GM10266 (cell line): Measurements from ENCODE around the gene ASPRV1.

ENCODE experiments used
- DNase-seq: peaks from one replicate; pipeline ENCODE4 v3.0.0; 2012; ENCODE audit errors: extremely low spot score
- TF ChIP-seq, protein P1 (sequence below): IDR thresholded peaks from 2 replicates; pipeline ENCODE4 v1.5.1; 2012; ENCODE audit warnings: mild to moderate bottlenecking, low read depth; ENCODE audit not compliant: control insufficient read depth, insufficient read depth; ENCODE audit errors: missing control alignments

ASPRV1 gene

DNA sequence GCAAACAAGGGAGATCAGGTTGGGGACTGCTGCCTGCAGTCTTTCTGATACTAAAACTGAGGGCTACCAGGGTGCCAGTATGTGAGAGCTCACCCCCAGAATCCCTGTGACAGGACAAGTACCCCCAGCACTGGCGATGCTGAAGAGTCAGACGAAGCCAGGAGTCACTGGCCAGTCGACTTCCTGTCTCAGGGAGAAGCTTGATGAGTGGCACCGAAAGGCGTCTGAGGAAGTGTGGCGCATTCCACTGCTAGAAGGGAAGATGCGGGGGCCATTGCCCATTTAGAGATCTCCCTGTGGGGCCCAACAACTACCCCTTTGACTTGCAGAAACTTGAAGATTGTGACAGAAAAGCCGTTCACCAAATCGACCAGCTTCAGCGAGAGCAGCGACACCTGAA lies 24.5 kb downstream of the ASPRV1 start:
- no peak for DNase-seq
- TF ChIP-seq, protein P1, sequence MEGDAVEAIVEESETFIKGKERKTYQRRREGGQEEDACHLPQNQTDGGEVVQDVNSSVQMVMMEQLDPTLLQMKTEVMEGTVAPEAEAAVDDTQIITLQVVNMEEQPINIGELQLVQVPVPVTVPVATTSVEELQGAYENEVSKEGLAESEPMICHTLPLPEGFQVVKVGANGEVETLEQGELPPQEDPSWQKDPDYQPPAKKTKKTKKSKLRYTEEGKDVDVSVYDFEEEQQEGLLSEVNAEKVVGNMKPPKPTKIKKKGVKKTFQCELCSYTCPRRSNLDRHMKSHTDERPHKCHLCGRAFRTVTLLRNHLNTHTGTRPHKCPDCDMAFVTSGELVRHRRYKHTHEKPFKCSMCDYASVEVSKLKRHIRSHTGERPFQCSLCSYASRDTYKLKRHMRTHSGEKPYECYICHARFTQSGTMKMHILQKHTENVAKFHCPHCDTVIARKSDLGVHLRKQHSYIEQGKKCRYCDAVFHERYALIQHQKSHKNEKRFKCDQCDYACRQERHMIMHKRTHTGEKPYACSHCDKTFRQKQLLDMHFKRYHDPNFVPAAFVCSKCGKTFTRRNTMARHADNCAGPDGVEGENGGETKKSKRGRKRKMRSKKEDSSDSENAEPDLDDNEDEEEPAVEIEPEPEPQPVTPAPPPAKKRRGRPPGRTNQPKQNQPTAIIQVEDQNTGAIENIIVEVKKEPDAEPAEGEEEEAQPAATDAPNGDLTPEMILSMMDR = no peak

DNA sequence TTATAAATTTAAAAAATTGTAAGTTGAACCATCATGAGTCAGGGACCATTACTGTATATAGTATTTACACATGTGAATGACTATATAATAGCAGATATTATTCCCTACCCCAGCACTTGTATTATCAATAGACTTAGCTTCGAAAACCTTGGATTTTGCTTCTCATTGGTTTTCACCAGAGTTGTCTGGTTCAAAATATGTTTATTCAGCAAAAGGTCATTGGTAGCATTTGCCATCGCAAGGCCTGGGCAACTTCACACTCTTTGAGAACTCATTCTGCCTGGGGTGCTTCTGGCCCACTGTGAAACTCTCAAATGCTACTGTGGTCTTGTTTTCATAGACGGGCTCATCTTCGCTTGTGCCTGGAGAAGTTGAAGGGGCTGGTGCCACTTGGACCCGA lies 26.4 kb downstream of the ASPRV1 start:
- no peak for DNase-seq
- TF ChIP-seq, protein P1 = no peak

DNA sequence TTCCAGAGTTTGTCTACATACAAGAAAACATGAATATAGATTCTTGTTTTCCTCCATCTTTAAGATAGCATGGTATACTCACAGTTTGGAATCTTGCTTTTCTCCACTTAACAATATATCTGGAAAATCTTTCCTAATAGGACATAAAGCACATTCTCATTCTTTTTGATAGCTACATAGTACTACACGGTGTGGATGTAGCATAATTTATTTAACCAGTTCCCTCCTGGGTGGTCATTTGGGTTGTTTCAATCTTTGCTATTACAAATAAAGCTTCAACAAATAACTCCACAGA lies 26.9 kb downstream of the ASPRV1 start:
- TF ChIP-seq, protein P1 = no peak
- no peak for DNase-seq

DNA sequence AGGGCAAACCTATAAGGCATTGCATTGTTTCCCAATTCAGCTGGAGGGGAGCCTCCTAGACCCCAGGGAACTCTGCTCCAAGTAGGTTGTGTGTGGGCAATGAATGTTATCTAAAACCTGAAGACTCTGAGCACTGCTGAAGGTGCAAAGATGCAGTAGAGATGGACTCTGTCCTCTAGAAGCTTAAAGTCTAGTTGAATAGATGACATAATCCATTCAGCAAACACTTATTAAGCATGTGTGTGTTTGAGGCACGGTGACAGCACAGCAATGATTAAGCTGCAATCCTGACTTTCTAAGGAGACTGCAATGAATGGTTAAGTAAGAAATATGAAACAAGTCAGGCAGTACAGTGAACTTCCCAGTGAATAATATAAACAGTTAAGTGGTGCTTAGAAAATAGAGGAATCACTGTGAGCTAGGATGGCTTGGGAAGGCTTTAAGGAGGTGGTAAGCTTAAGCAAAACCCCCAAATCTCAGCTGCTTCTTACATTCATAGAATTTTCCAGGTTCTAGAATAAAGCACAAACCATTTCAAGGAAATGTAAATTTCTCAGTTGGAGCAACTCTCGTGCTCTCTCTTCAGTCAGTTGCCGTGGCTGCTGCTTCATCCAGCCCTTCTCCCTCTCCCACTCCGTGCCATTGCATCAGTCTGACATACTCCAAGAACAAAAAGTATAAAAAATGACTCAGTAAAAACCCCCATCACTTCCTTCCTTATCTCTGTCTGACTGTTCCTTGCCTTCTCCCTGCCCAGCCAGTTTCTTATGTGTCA lies 27.4 kb downstream of the ASPRV1 start:
- TF ChIP-seq, protein P1 = no peak
- no peak for DNase-seq

DNA sequence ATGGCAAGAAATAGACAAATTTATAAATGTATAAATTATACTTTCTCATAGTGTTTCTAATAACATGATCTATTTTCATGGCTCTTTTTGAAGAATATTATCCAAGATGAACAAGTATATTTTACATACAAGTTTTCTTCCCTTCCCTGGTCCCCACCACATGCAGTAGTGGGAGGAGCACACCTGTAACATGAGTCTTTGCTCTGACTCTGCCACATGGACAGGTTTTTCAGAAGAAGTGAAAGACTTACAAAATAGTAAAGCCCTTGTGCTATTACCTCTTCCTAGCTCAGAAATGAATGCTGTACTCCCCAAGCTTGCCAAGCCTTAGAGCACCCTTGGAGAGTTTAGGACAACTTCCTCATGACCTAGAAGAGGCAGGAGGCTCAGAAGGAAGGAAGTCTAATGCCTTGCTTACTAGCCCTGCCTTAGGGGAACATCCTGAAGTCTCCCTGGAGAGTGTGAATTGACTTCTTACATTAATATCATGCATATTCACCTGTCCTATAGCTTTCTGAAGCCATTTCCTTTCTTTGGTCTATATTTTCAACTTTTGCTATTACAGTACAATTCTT lies 28.1 kb downstream of the ASPRV1 start:
- DNase-seq = no peak
- TF ChIP-seq, protein P1 = no peak

DNA sequence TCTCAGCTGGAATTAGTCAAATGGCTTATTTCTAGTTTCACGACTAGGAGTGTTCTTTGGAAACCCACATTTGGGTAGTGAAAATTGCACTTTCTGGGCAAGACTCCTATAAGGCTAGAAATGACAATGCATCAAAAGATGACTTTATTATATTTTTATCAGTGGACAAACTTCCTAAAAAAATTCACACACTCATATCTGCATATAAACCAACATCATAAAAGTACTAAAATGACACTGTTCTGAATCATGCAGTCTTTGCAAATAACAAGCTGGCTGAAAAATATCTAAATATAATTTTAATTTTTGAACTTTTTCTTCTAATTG lies 28.9 kb downstream of the ASPRV1 start:
- TF ChIP-seq, protein P1 = no peak
- DNase-seq = no peak

DNA sequence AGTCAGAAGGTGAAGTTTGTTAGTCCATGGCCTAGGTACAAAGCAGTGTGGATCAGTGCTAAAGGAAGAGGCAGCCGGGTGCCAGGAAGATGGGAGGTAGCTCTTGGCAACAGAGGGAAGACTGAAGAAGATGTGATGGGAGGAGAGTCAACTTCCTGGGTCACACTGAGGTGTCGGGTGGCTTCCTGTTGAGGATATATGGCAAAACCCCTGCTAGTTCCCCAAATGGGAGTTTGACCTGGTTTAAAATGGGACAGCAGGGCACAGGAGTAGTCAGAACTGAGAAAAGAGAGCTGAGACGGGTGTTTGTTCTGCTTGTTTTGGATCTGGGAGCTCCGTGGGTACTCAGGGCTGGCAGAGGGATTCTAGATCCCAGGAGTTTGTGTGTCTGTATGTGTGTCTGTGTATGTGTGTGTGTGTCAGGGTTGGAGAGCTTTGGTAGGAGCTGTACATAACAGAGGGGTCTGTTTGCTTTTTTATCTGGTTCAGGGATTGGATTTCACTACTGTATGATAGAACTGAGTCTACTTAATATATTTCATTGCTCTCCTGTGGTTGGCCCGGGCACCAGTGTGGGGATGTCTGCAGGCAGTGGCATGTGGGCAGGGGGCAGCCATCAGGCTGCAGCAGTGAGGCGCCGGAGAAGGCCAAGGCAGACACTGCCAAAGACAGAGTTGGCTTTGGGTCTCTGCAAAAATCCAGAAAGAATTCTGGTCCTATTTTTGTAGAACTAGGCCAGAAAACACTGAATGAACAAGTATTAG lies 29.4 kb downstream of the ASPRV1 start:
- no peak for DNase-seq

More for the DNA sequence above, 29.4 kb downstream of the ASPRV1 start:
- TF ChIP-seq, protein P1 = no peak
